ENCODE results near the gene ZNF513.
"Not testable (repeated sequence)": the region's sequence is repeated elsewhere in the genome, so short reads cannot be mapped to it uniquely, and the experiment has no call there.

The ZNF513 gene

DNA sequence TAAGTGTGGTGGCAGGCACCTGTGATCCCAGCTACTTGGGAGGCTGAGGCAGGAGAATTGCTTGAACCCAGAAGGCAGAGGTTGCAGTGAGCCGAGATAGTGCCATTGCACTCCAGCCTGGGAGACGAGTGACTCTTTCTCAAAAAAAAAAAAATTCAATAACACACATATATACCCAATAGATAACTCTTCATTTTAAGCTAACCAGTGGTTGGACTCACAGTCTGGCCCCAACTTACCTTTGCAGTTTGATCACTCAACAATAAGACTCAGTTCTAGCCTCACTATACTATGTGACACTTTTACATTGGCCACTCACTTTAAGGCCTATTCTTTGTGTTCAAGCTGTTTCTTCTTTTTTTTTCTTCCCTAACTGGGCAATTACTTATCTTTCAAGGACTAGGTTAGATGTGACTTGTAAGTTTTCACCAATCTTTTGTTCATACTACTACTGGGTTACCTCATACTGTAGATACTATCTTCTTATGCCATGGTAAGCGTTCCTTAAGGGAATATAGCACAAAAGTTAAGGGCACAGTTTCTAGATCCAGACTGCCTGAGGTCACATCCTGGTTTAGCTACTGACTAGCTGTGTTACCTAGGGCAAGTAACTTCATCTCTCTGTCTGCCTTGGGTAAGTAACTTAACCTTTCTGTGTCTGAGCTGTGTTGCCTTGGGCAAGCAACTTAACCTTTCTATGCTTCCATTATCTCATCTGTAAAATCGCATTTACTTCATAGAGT lies 17.7 kb downstream of the ZNF513 start:
- no peak for DNase-seq (ENCODE audit: low read depth in 2 of 2, low spot score in 1 of 2)

- peak; percentile 85 to 92 for DNase-seq (ENCODE audit: low read depth in 2 of 2, low spot score in 1 of 2)
These were observed 24.0 kb downstream of the ZNF513 start, which contains the start of gene GTF3C2 for GRCh38 chr2:27356382-27357181. GTF3C2 (minus strand) TSS chr2:27356764; CDS start chr2:27343554, 13,210 bp downstream.

DNA sequence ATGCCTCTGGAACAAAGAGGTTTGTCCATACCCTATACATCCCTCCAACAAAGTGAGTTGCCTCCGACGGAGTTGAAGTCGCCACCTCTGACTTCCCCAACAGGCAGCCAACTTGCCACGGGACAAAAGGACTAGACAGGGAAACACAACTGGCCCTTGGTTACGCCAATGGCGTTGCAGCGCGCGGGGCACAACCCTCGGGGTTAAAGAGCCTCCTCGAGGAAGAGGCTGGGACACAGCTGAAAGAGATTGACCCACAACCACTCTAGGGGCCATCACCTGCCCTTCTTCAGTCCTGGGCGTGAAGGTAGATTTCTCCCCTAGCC lies 24.5 kb downstream of the ZNF513 start:
- no peak for DNase-seq (ENCODE audit: low read depth in 2 of 2, low spot score in 1 of 2)

- no peak for DNase-seq (ENCODE audit: low read depth in 2 of 2, low spot score in 1 of 2)
These were observed 26.0 kb downstream of the ZNF513 start for GRCh38 chr2:27354597-27354927.

DNA sequence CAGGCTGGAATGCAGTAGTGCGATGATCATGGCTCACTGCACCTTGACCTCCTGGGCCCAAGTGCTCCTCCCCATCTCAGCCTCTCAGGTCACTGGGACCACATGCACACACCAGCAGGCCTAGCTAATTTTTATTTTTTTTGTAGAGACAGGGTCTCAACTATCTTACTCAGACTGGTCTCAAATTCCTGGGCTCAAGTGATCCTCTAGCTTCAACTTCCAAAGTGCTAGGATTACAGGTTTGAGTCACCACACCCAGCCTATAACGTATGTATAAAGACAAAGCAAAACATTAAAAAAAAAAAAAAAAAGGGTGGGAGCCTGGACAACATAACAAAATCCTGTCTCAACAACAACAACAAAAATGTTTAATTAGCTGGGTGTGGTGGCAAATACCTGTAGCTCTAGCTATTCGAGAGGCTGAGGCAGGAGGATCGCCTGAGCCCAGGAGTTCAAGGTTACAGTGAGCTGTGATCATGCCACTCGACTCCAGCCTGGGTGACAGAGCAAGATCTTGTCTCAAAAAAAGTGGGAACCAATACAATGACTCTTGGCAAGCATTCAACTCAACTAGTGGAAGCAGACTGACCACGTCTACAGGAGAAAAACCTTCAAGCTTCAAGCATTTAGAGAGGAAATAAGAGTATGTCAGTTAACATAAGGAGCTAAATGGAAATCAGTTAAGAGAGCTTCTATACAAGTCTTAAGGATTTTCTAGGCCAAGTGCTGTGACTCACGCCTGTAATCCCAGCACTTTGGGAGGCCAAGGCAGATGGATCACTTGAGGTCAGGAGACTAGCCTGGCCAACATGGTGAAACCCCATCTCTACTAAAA lies 26.6 kb downstream of the ZNF513 start:
- no peak for DNase-seq (ENCODE audit: low read depth in 2 of 2, low spot score in 1 of 2)

- not testable (repeated sequence) for DNase-seq (ENCODE audit: low read depth in 2 of 2, low spot score in 1 of 2)
These were observed 27.2 kb downstream of the ZNF513 start for GRCh38 chr2:27353386-27353761.

GRCh38 chr2:27351802-27352598 lies 28.5 kb downstream of the ZNF513 start:
- no peak for DNase-seq (ENCODE audit: low read depth in 2 of 2, low spot score in 1 of 2)

- DNase-seq (ENCODE audit: low read depth in 2 of 2, low spot score in 1 of 2), result no peak
These were observed 30.3 kb downstream of the ZNF513 start for GRCh38 chr2:27350106-27350693.

DNA sequence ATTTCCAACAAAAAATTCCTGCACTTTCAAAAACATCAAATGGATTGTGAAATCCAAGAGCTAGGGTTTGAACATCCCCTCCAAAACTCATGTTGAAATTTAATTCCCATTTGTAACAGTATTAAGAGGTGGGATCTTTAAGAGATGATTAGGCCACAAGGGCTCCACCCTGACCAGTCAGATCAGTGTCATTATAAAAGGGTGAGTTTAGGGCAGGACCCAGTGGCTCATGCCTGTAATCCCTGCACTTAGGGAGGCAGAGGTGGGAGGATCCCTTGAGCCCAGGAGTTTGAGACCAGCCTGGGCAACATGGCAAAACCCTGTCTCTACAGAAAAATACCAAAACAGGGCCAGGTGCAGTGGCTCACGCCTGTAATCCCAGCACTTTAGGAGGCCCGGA lies 32.9 kb downstream of the ZNF513 start:
- no peak for DNase-seq (ENCODE audit: low read depth in 2 of 2, low spot score in 1 of 2)

- no peak for DNase-seq (ENCODE audit: low read depth in 2 of 2, low spot score in 1 of 2)
These were observed 44.4 kb downstream of the ZNF513 start for GRCh38 chr2:27336173-27336572.

DNA sequence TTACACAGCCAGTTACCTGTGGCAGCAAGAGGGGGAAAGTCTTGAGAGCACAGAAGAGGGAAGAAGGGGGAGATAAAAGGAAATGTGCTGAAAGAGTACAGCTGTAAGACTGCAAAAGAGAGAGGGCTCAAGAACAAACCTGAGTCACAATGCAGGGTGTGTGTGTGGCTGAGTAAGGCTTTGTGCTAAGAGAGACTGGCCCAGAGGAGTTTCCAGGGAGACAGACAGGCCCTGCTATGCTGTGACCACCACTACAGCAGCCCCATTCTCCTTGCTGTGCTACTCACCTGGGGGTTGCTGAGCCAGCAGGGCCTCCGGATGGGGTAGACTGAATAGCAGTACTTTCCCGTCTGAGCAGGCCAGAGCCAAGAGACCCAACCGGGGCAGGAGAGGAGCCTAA lies 45.2 kb downstream of the ZNF513 start:
- no peak for DNase-seq (ENCODE audit: low read depth in 2 of 2, low spot score in 1 of 2)
